GM18907 (cell line): ENCODE results near the gene DNASE1L3.
"Not testable (repeated sequence)": the region's sequence is repeated elsewhere in the genome, so short reads cannot be mapped to it uniquely, and the experiment has no call there.

Source experiments
- ATAC-seq: cut with Tn5 transposase; IDR thresholded peaks from one replicate; pipeline ENCODE4 v1.9.1; 2021; ENCODE audit warnings: mild to moderate bottlenecking, moderate library complexity; ENCODE audit not compliant: unreplicated experiment

DNASE1L3 gene, protein sequence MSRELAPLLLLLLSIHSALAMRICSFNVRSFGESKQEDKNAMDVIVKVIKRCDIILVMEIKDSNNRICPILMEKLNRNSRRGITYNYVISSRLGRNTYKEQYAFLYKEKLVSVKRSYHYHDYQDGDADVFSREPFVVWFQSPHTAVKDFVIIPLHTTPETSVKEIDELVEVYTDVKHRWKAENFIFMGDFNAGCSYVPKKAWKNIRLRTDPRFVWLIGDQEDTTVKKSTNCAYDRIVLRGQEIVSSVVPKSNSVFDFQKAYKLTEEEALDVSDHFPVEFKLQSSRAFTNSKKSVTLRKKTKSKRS

GRCh38 chr3:58210761-58211460 is at the start of gene DNASE1L3:
TSS of gene DNASE1L3 (minus strand) at chr3:58210972. CDS start at chr3:58210906, 66 bp downstream.
- no peak for ATAC-seq

GRCh38 chr3:58260261-58260731 is 49.5 kb upstream of the DNASE1L3 start:
- ATAC-seq, result no peak

DNA sequence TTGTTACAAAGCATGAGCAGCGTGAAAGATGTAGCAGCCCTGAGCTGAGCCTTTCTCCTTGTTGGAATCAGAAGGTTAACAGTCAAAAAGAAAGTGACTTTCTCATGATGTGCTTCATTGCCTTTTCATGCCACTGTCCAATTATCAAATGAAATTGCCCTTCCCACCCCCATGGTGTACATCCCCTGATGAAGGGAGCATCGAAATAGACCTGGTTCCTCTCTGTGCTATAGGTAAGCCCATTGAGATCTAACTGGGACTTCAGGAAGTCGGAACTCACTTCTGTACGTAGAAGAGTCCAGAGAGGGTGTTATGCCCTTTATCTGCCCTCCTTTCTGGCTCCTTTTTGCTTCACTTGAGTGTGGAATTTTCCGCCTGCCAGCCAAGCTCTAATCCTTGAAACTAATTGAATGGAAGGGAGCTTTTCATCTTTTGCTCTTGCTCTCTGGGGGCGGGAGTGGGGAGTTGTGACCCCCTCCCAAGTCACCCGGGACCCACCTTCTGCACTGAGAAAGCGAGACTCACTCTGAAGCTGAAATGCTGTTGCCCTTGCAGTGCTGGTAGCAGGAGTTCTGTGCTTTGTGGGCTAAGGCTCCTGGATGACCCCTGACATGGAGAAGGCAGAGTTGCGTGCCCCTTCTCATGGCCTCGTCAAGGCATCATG is 47.8 kb upstream of the DNASE1L3 start:
- no peak for ATAC-seq

DNA sequence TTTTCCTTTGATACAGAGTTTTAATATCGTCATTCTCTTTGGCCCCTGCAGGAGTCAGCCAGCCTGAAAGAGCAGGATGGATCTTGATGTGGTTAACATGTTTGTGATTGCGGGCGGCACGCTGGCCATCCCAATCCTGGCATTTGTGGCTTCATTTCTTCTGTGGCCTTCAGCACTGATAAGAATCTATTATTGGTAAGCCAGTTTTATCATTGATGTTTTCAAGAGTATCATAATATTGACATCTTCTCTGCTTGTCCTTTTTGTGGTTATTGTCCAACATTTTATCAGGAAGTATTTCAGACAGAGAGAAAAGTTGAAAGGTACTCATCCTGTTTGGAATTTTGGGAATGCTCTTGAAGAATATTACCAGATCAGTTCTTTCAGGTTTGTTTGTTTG is 45.7 kb upstream of the DNASE1L3 start:
- no peak for ATAC-seq

GRCh38 chr3:58256061-58256460 is 45.3 kb upstream of the DNASE1L3 start:
- ATAC-seq, result no peak

DNA sequence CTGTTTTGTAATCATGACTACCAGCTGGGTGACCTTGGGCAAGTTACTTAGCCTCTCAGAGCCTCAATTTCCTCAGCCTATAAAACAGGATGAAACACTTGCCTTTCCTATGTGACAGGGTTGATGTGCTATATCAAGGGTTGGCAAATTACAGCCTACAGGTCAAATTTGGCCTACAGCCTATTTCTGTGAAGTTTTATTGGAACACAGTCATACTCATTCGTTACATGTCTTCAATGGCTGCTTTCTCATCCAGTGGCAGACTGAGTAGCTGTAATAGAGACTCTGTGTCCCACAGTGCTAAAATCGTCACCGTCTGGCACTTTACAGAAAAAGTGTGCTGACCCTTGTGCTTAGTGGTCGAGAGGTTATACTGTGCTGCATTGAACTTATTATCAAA is 43.4 kb upstream of the DNASE1L3 start:
- no peak for ATAC-seq

- ATAC-seq, result no peak
These were observed 40.9 kb upstream of the DNASE1L3 start for GRCh38 chr3:58251631-58252035.

DNA sequence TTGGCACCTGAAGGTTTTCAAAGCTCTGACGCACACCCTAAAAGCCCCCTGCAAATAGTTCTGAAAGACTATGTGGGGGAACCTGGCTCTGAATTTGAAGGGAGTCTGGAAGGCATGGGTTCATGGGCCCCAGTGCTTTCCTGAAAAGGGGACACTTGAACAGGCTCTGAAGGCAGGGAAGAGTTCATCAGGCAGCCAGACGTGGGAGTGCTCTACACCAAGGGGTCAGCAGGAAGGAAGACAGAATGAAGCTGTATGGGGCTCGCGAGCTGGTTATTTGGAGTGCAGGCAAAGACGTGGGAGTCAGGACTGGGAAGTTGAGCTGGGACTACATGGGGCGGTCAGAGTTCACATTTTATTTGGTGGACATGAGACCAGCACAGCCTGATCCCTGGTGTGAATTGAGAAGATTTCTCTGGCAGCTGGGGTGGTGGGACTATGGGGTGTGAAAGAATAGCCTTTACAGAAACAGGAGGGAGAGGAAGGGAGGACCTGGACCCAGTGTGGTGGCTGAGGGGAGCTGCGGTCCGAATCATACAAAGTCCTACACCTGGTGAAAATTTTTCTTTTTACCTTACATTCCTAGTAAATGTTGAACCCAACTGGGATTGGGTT is 39.4 kb upstream of the DNASE1L3 start:
- no peak for ATAC-seq

- no peak for ATAC-seq
These were observed 38.8 kb upstream of the DNASE1L3 start for GRCh38 chr3:58249358-58250092.

GRCh38 chr3:58246148-58247047 is 35.6 kb upstream of the DNASE1L3 start:
- ATAC-seq, result no peak

GRCh38 chr3:58243976-58244585 is 33.3 kb upstream of the DNASE1L3 start:
- ATAC-seq, result no peak

GRCh38 chr3:58242860-58243259 is 32.1 kb upstream of the DNASE1L3 start:
- ATAC-seq, result not testable (repeated sequence)

GRCh38 chr3:58242340-58242739 is 31.6 kb upstream of the DNASE1L3 start:
- no peak for ATAC-seq

GRCh38 chr3:58241306-58242044 is 30.7 kb upstream of the DNASE1L3 start:
- no peak for ATAC-seq

DNA sequence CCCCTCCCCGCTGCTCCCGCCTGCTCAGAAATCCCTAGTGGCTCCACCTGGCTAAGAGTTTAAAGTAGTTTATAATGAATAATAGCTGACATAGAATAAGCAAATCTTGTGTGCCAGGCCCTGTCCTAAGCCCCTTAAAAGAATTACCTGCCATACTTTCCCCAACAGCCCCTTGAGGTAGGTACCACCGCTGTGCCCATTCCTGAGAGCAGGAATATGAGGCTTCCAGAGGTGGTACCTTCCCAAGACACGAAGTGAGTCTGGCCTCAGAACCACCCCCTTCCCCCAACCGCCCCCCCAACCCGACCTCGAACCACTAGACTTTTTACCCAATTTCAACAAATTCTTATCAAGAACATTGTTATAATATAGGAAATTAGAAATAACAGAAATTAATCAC is 28.1 kb upstream of the DNASE1L3 start:
- ATAC-seq, result no peak

DNA sequence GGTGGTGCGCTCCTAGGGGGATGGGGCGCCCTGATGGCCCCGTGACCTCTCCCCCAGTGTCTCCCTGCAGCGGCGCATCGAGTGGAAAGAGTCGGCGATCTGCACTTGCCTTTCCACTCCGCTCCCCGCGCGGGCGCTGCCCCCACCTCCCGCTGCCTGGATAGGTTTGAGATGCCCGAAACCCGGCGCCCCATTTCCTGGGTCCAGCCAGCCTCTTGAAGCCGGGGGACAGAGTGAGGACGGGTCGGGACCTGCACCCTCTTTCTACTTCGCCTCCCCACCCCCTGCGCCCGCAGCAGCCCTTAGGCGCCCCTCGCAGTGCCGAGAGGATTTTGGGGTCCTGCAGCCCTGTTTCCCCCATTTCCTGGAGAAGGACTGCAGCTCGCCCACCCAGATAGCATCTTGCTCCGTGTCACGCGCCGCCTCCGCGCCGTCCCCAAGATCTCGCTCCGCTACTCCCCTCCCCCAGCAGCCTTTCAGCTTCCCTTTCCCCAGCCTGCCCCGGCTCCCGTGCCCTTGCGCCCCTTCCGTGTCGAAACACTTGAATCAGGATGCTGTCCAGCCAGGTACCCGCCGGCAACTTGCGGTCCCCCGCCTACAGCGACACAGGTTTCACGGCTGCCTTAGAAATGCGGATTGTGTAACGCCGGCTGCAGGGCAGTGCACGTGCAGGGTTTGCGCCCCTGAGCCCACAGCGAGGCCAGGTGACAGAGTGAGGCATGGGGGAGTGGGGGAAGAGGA is 27.3 kb upstream of the DNASE1L3 start:
- peak; percentile 8 for ATAC-seq

DNA sequence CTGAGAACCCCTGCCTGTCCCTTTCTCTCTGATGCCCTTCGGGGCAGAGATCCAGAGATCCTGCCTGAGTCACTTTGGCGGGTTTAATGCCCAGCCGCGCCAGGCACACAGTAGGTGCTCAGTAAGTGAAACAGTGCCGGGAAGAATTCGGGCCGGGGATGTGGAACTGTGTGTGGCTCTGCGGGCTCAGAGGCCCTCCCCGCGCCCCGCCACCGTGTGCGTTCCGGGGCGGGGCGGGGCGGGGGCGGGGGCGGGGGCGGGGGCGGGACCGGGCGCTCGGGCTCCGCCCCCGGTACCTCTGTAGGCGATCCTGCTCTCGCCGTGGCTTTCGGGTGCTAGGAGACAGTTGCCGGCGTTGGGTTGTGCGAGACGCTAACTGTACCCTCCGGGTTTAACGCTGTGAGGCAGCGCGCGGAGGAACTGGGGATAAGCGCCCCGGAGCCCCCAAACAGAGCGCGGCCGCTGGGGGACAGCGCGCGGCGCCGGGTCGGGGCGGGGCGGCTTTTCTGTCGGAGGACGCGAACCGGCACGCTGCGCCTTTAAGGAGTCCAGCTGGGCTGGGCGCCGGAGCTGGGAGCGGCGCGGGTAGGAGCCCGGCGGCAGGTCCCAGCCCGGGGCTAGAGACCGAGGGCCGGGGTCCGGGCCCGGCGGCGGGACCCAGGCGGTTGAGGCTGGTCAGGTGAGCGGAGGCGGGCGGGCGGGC is 26.6 kb upstream of the DNASE1L3 start, which contains the start of gene ABHD6:
TSS of gene ABHD6 (plus strand) at position 555 of the 703 bp plus-strand sequence. CDS start 18,795 bp downstream, outside the sequence.
- ATAC-seq, result peak; percentile 80
